C1 segment of cervical spinal cord (tissue), 14 donors: ENCODE data around the gene ZFP1.

ENCODE experiments used
- DNase-seq, 14 donors: peaks; one replicate each; lab custom pipeline; 2025; lab: John Stamatoyannopoulos, UW

The ZFP1 gene

GRCh38 chr16:75147968-75148310, 385 bp upstream of the ZFP1 start:
- DNase-seq: no peak

- DNase-seq: no peak
Measured at GRCh38 chr16:75151798-75152197, 3.5 kb downstream of the ZFP1 start.

- DNase-seq: no peak
Measured at GRCh38 chr16:75152635-75153034, 4.3 kb downstream of the ZFP1 start.

GRCh38 chr16:75160386-75160785, 12.1 kb downstream of the ZFP1 start:
- no peak for DNase-seq

- no peak for DNase-seq
Measured at GRCh38 chr16:75169899-75170405, 21.6 kb downstream of the ZFP1 start.

- no peak for DNase-seq
Measured at GRCh38 chr16:75172578-75172977, 24.3 kb downstream of the ZFP1 start.

GRCh38 chr16:75175074-75175473, 26.8 kb downstream of the ZFP1 start:
- DNase-seq: no peak

- no peak for DNase-seq
Measured at GRCh38 chr16:75176926-75177325, 28.6 kb downstream of the ZFP1 start.

GRCh38 chr16:75179208-75179607, 30.9 kb downstream of the ZFP1 start:
- no peak for DNase-seq

GRCh38 chr16:75181630-75182029, 33.3 kb downstream of the ZFP1 start:
- no peak for DNase-seq

GRCh38 chr16:75188832-75189477, 40.6 kb downstream of the ZFP1 start:
- no peak for DNase-seq

- no peak for DNase-seq
Measured at GRCh38 chr16:75189638-75190245, 41.4 kb downstream of the ZFP1 start.

- DNase-seq: no peak
Measured at GRCh38 chr16:75192606-75193264, 44.4 kb downstream of the ZFP1 start.

- DNase-seq: no peak
Measured at GRCh38 chr16:75193265-75193650, 44.9 kb downstream of the ZFP1 start.

- no peak for DNase-seq
Measured at GRCh38 chr16:75193730-75194444, 45.6 kb downstream of the ZFP1 start.

- no peak for DNase-seq
Measured at GRCh38 chr16:75195811-75196790, 47.8 kb downstream of the ZFP1 start.

- no peak for DNase-seq
Measured at GRCh38 chr16:75196836-75197235, 48.5 kb downstream of the ZFP1 start.

GRCh38 chr16:75197522-75198134, 49.3 kb downstream of the ZFP1 start:
- no peak for DNase-seq

- DNase-seq: no peak
Measured at GRCh38 chr16:75198135-75198600, 49.8 kb downstream of the ZFP1 start.

GRCh38 chr16:75202069-75202590, 53.8 kb downstream of the ZFP1 start:
- no peak for DNase-seq
